Measurements from ENCODE around the gene BAHCC1. TPM values are rescaled to one million over a fixed set of nuclear protein-coding genes. Genes with fewer than 3 reads are reported as not detected.

BAHCC1 gene
- total and polyA plus RNA-seq, 2 of the 4 experiments (the other 2 are of a cell fraction) = 0.36 to 7.8 TPM

GRCh38 chr17:81448950-81449349 is 53.7 kb downstream of the BAHCC1 start:
- Histone ChIP-seq H3K56ac (ENCODE audit: extremely low read depth, insufficient read depth, low read length) (no peak overlapping the region), H3K79me1 (ENCODE audit: low read depth in 1 of 2, low read length in 2 of 2) (no peaks in the 10 kb centered on the region), H2BK5ac (ENCODE audit: low read depth, low read length, poor library complexity, severe bottlenecking) (no peak overlapping the region), H4K91ac (ENCODE audit: insufficient read depth, low read depth, low read length) (no peak overlapping the region), H4K20me1 (ENCODE audit: insufficient read depth, low read length) (no peaks in the 10 kb centered on the region), H3K23ac (ENCODE audit: low read depth, low read length) (no peak overlapping the region), H3K27me3 (ENCODE audit: control insufficient read depth, insufficient read depth, low read length) (no peaks in the 10 kb centered on the region), H3K14ac (replicated peaks; ENCODE audit: low read depth, low read length) (no peak overlapping the region), H3K36me3 (ENCODE audit: control insufficient read depth, insufficient read depth, low read length) (peaks cover 9% of the 10 kb centered on the region), H3K4me1 (ENCODE audit: control insufficient read depth, insufficient read depth, low read length) (no peaks in the 10 kb centered on the region), H3K27ac (ENCODE audit: insufficient read depth, low read length) (no peak overlapping the region), H3K18ac (ENCODE audit: low read depth, low read length) (no peak overlapping the region), H2AK9ac (replicated peaks; ENCODE audit: low read depth, low read length, poor library complexity) (no peak overlapping the region), H3K4me3 (ENCODE audit: insufficient read depth, low read depth, low read length) (no peak overlapping the region), H2BK120ac (ENCODE audit: low read depth, low read length) (no peak overlapping the region), H3K4me2 (ENCODE audit: low read depth, low read length) (no peak overlapping the region), H2AK5ac (ENCODE audit: low read depth, low read length) (no peak overlapping the region), H3K9me1 (ENCODE audit: insufficient read depth, low read length) (no peaks in the 10 kb centered on the region), H3K4ac (ENCODE audit: low read depth, low read length) (no peak overlapping the region), H2BK15ac (ENCODE audit: low read depth, low read length) (no peak overlapping the region), H4K8ac (ENCODE audit: low read depth in 2 of 2, low read length in 2 of 2) (no peak overlapping the region), H4K5ac (ENCODE audit: low read depth, low read length) (no peak overlapping the region), H2AFZ (replicated peaks; ENCODE audit: low read length, poor library complexity) (no peak overlapping the region), H3K9me3 (ENCODE audit: control insufficient read depth, insufficient read depth, low read length) (no peaks in the 10 kb centered on the region), H3K9ac (ENCODE audit: low read depth, low read length) (no peak overlapping the region), H2BK20ac (ENCODE audit: low read depth, low read length) (no peak overlapping the region)
- no peak for DNase-seq
- ChIA-PET POLR2A (ENCODE audit: unreplicated experiment) (interaction anchor here (0.6 kb wide), 1 partner anchor 45 kb away, joined by 3 read pairs; no protein-coding TSS in a partner anchor), CTCF (no interaction called here)
- in situ Hi-C loops (cut with MboI; ENCODE audit: low sequenced_read_pairs) (no loop called here), intact Hi-C loops (cut with micrococcal nuclease) (no loop called here), dilution Hi-C loops (cut with HindIII; ENCODE audit: low sequenced_read_pairs, unreplicated experiment) (no loop called here)
- no TSS peak for BruUV-seq (replicated peaks)
- WGBS, 2 experiments (ENCODE audit: extremely low coverage in 2 of 2, insufficient read length in 1 of 2) = 93% methylated on average over 8 of the region's 12 CpGs; no CpG with 5 or more reads in 1 of the 2 experiments
- no peak for ATAC-seq (ENCODE audit: low read depth)
- no peak for TF ChIP-seq POLR2A (IDR thresholded peaks at IDR 0.05; ENCODE audit: low read depth, low read length)
- no peak for TF ChIP-seq USF2 (IDR thresholded peaks at IDR 0.05; ENCODE audit: low read depth, low read length)
- TF ChIP-seq RAD21 (IDR thresholded peaks at IDR 0.05; ENCODE audit: low read length) = no peak
- no peak for TF ChIP-seq RCOR1 (IDR thresholded peaks at IDR 0.05; ENCODE audit: insufficient replicate concordance, low read length)
- no peak for TF ChIP-seq BHLHE40 (IDR thresholded peaks at IDR 0.05; ENCODE audit: low read depth, low read length)
- TF ChIP-seq CHD1 (IDR thresholded peaks at IDR 0.05; ENCODE audit: low read depth, low read length) = no peak
- no peak for TF ChIP-seq RFX5 (IDR thresholded peaks at IDR 0.05; ENCODE audit: low read depth, low read length)
- no peak for TF ChIP-seq SMC3 (IDR thresholded peaks at IDR 0.05; ENCODE audit: low read depth, low read length)
- TF ChIP-seq MAFK (IDR thresholded peaks at IDR 0.05; ENCODE audit: low read depth, low read length) = no peak
- TF ChIP-seq MXI1 (IDR thresholded peaks at IDR 0.05; ENCODE audit: borderline replicate concordance, low read depth, low read length) = no peak
- TF ChIP-seq ELK1 (IDR thresholded peaks at IDR 0.05; ENCODE audit: borderline replicate concordance, low read depth, low read length) = no peak
- no peak for TF ChIP-seq CEBPB (IDR thresholded peaks at IDR 0.05; ENCODE audit: low read depth, low read length)
- no peak for TF ChIP-seq FOS (IDR thresholded peaks at IDR 0.05; ENCODE audit: low read depth, low read length)
- no peak for TF ChIP-seq CTCF (conservative IDR thresholded peaks at IDR 0.05; ENCODE audit: low read depth, low read length)
- no peak for TF ChIP-seq MAZ (IDR thresholded peaks at IDR 0.05; ENCODE audit: borderline replicate concordance, low read depth, low read length)
- TF ChIP-seq NFE2L2 (IDR thresholded peaks at IDR 0.05; ENCODE audit: low read depth, low read length) = no peak
